Vagina (tissue), 2 donors: ENCODE measurements around the gene LIN9.

ENCODE experiments used
- CTCF ChIP-seq, 3 experiments: fragments of 450-650 bp in 2 of 3; fragments of 200-600 bp in 1 of 3; sonication (generic) in 1 of 3; IDR thresholded peaks; one replicate each; pipeline ENCODE4 v1.5.1; 2017 to 2019; ENCODE audit warnings: antibody characterized with exemption in 3 of 3, mild to moderate bottlenecking in 2 of 3, moderate library complexity in 2 of 3
- POLR2AphosphoS5 ChIP-seq, 2 donors: sonication (generic); formaldehyde crosslinking; IDR thresholded peaks; one replicate each; pipeline ENCODE4 v1.9.0; 2017; ENCODE audit warnings: antibody characterized with exemption in 2 of 2, mild to moderate bottlenecking in 2 of 2, low read depth in 1 of 2; ENCODE audit not compliant: insufficient read depth in 1 of 2

- no peak for TF ChIP-seq POLR2AphosphoS5 (IDR thresholded peaks at IDR 0.05; ENCODE audit: insufficient read depth in 1 of 2, low read depth in 1 of 2)
- no peak for TF ChIP-seq CTCF (IDR thresholded peaks at IDR 0.05)
These were observed 104.8 kb downstream of the LIN9 start for GRCh38 chr1:226204198-226204597.
